Measurements from ENCODE around the gene PPIC. TPM values are rescaled to one million over a fixed set of nuclear protein-coding genes. Genes with fewer than 3 reads are reported as not detected.

Gene PPIC
- 116 and 128 TPM in 2 replicates for total RNA-seq (2014; rRNA removed; shearing (Covaris generic))
- 244 and 247 TPM in 2 replicates for polyA plus RNA-seq (2016; fragmentation: Nextera tagmentation; extraction: Ambion mirVana)

- Histone ChIP-seq H3K36me3 (ENCODE audit: low read depth) (no peaks in the 10 kb centered on the region), H3K9ac (peak within 1 kb of the TSS; percentile 79), H3K79me2 (ENCODE audit: insufficient read depth) (peaks cover 15% of the 10 kb centered on the region; the same call in 1 of the 2 replicates), H3K9me3 (ENCODE audit: low read depth) (no peaks in the 10 kb centered on the region), H3K27ac (peak within 1 kb of the TSS; percentile 70), H3K27me3 (replicated peaks; ENCODE audit: insufficient read depth) (no peaks in the 10 kb centered on the region), H2AFZ (peak within 1 kb of the TSS; percentile 92), H3K9me2 (ENCODE audit: insufficient read depth) (no peaks in the 10 kb centered on the region), H3K4me1 (ENCODE audit: insufficient read depth) (peaks cover 7% of the 10 kb centered on the region; the same call in 1 of the 2 replicates), H3F3A (ENCODE audit: insufficient read depth) (peaks cover 17% of the 10 kb centered on the region), H3K4me2 (ENCODE audit: unreplicated experiment) (peak within 1 kb of the TSS; percentile 70), H4K20me1 (ENCODE audit: insufficient read depth) (no peaks in the 10 kb centered on the region), H3K4me3 (peak within 1 kb of the TSS; percentile 91)
- WGBS, 2 experiments (ENCODE audit: low coverage in 1 of 2, low lambda C conversion rate in 2 of 2, missing lambda C conversion rate in 2 of 2), result 1% methylated on average over 55 to 58 of the region's 84 CpGs
- in situ Hi-C loops (cut with MboI), result loop anchor here (10.0 kb wide), 1 partner anchor 118 kb away; no protein-coding TSS in a partner anchor
- TF ChIP-seq EZH2 (IDR thresholded peaks at IDR 0.05; ENCODE audit: insufficient read depth, poor library complexity, severe bottlenecking) (no peak), EZH2phosphoT487 (IDR thresholded peaks at IDR 0.05; ENCODE audit: insufficient read depth, low read depth) (no peak)
- peak; percentile 88 for DNase-seq
These were observed at the start of gene PPIC for GRCh38 chr5:123036391-123037103. Gene PPIC (minus strand): TSS chr5:123036725. CDS start chr5:123036625, 100 bp downstream.

- no peak for TF ChIP-seq EZH2phosphoT487 (IDR thresholded peaks at IDR 0.05; ENCODE audit: insufficient read depth, low read depth)
- no peak for TF ChIP-seq EZH2 (IDR thresholded peaks at IDR 0.05; ENCODE audit: insufficient read depth, poor library complexity, severe bottlenecking)
- in situ Hi-C loops (cut with MboI), result no loop called here
These were observed 49.2 kb upstream of the PPIC start for GRCh38 chr5:123085638-123086286.

GRCh38 chr5:123084730-123085605 lies 48.4 kb upstream of the PPIC start:
- Histone ChIP-seq H4K20me1 (ENCODE audit: insufficient read depth) (no peaks in the 10 kb centered on the region), H3K9me2 (ENCODE audit: insufficient read depth) (no peaks in the 10 kb centered on the region), H3K79me2 (ENCODE audit: insufficient read depth) (no peaks in the 10 kb centered on the region), H3K4me1 (ENCODE audit: insufficient read depth) (no peaks in the 10 kb centered on the region), H3K36me3 (ENCODE audit: low read depth) (no peaks in the 10 kb centered on the region), H3K27me3 (replicated peaks; ENCODE audit: insufficient read depth) (no peaks in the 10 kb centered on the region), H2AFZ (no peak overlapping the region), H3K27ac (no peak overlapping the region), H3K4me2 (ENCODE audit: unreplicated experiment) (no peak overlapping the region), H3F3A (ENCODE audit: insufficient read depth) (no peaks in the 10 kb centered on the region), H3K4me3 (no peak overlapping the region), H3K9ac (no peak overlapping the region), H3K9me3 (ENCODE audit: low read depth) (no peaks in the 10 kb centered on the region)
- in situ Hi-C loops (cut with MboI), result no loop called here
- 89 to 92% methylated on average over 9 of the region's 9 CpGs for WGBS, 2 experiments (ENCODE audit: low coverage in 1 of 2, low lambda C conversion rate in 2 of 2, missing lambda C conversion rate in 2 of 2)
- TF ChIP-seq EZH2 (IDR thresholded peaks at IDR 0.05; ENCODE audit: insufficient read depth, poor library complexity, severe bottlenecking) (no peak), EZH2phosphoT487 (IDR thresholded peaks at IDR 0.05; ENCODE audit: insufficient read depth, low read depth) (no peak)
- no peak for DNase-seq

More at GRCh38 chr5:123085638-123086286, 49.2 kb upstream of the PPIC start:
- Histone ChIP-seq H2AFZ (no peak overlapping the region), H3K9ac (no peak overlapping the region), H3K4me1 (ENCODE audit: insufficient read depth) (no peaks in the 10 kb centered on the region), H3F3A (ENCODE audit: insufficient read depth) (no peaks in the 10 kb centered on the region), H3K4me2 (ENCODE audit: unreplicated experiment) (no peak overlapping the region), H3K27me3 (replicated peaks; ENCODE audit: insufficient read depth) (peaks cover 2% of the 10 kb centered on the region), H4K20me1 (ENCODE audit: insufficient read depth) (no peaks in the 10 kb centered on the region), H3K9me3 (ENCODE audit: low read depth) (no peaks in the 10 kb centered on the region), H3K79me2 (ENCODE audit: insufficient read depth) (no peaks in the 10 kb centered on the region), H3K36me3 (ENCODE audit: low read depth) (no peaks in the 10 kb centered on the region), H3K27ac (no peak overlapping the region), H3K4me3 (no peak overlapping the region), H3K9me2 (ENCODE audit: insufficient read depth) (no peaks in the 10 kb centered on the region)
- DNase-seq, result no peak
- WGBS, 2 experiments (ENCODE audit: low coverage in 1 of 2, low lambda C conversion rate in 2 of 2, missing lambda C conversion rate in 2 of 2), result 87 to 93% methylated on average over 12 of the region's 12 CpGs

- in situ Hi-C loops (cut with MboI), result no loop called here
- Histone ChIP-seq H3K79me2 (ENCODE audit: insufficient read depth) (no peaks in the 10 kb centered on the region), H3K4me1 (ENCODE audit: insufficient read depth) (no peaks in the 10 kb centered on the region), H3K9me3 (ENCODE audit: low read depth) (no peaks in the 10 kb centered on the region), H3K9me2 (ENCODE audit: insufficient read depth) (no peaks in the 10 kb centered on the region), H3K4me2 (ENCODE audit: unreplicated experiment) (no peak overlapping the region), H3K4me3 (no peak overlapping the region), H3F3A (ENCODE audit: insufficient read depth) (no peaks in the 10 kb centered on the region), H4K20me1 (ENCODE audit: insufficient read depth) (no peaks in the 10 kb centered on the region), H3K27me3 (replicated peaks; ENCODE audit: insufficient read depth) (no peaks in the 10 kb centered on the region), H3K9ac (no peak overlapping the region), H3K27ac (no peak overlapping the region), H2AFZ (no peak overlapping the region), H3K36me3 (ENCODE audit: low read depth) (no peaks in the 10 kb centered on the region)
- 84 to 87% methylated on average over 3 of the region's 3 CpGs for WGBS, 2 experiments (ENCODE audit: low coverage in 1 of 2, low lambda C conversion rate in 2 of 2, missing lambda C conversion rate in 2 of 2)
- no peak for TF ChIP-seq EZH2 (IDR thresholded peaks at IDR 0.05; ENCODE audit: insufficient read depth, poor library complexity, severe bottlenecking)
- TF ChIP-seq EZH2phosphoT487 (IDR thresholded peaks at IDR 0.05; ENCODE audit: insufficient read depth, low read depth), result no peak
- peak; percentile 50 for DNase-seq
These were observed 46.8 kb upstream of the PPIC start for GRCh38 chr5:123083298-123083697.

Measured in GM23248 (cell line).